Activated CD4-positive, alpha-beta T cell treated with anti-CD3 and anti-CD28 coated beads, Interleukin-2, amount 50 U/mL, for 16 hours (primary cell): ENCODE measurements around the gene SVOP.
"Not testable (repeated sequence)": the region's sequence is repeated elsewhere in the genome, so short reads cannot be mapped to it uniquely, and the experiment has no call there.

Experiments used
- DNase-seq: peaks from one replicate; pipeline ENCODE4 v3.0.0-alpha.2; 2020

SVOP gene

GRCh38 chr12:109020796-109021380 lies at the start of gene SVOP:
SVOP (minus strand) TSS chr12:109021068; CDS start chr12:109020868, 200 bp downstream.
- DNase-seq = peak; percentile 16

GRCh38 chr12:109069307-109070271 lies 48.7 kb upstream of the SVOP start:
- DNase-seq = no peak

GRCh38 chr12:109065853-109066193 lies 45.0 kb upstream of the SVOP start:
- no peak for DNase-seq

- no peak for DNase-seq
Measured at GRCh38 chr12:109065154-109065852, 44.4 kb upstream of the SVOP start.

- DNase-seq = no peak
Measured at GRCh38 chr12:109064143-109064542, 43.3 kb upstream of the SVOP start.

GRCh38 chr12:109058773-109059172 lies 37.9 kb upstream of the SVOP start:
- DNase-seq = no peak

GRCh38 chr12:109057376-109057775 lies 36.5 kb upstream of the SVOP start:
- no peak for DNase-seq

- DNase-seq = no peak
Measured at GRCh38 chr12:109056891-109057290, 36.0 kb upstream of the SVOP start.

- DNase-seq = no peak
Measured at GRCh38 chr12:109054520-109054919, 33.7 kb upstream of the SVOP start.

GRCh38 chr12:109054124-109054513 lies 33.3 kb upstream of the SVOP start:
- DNase-seq = not testable (repeated sequence)

GRCh38 chr12:109053382-109054123 lies 32.7 kb upstream of the SVOP start:
- peak; percentile 64 for DNase-seq

GRCh38 chr12:109052414-109053323 lies 31.8 kb upstream of the SVOP start, which contains the start of gene USP30:
USP30 (plus strand) TSS chr12:109052576; CDS start chr12:109052679, 103 bp downstream.
- DNase-seq = peak; percentile 84

- no peak for DNase-seq
Measured at GRCh38 chr12:109052097-109052413, 31.2 kb upstream of the SVOP start.

- DNase-seq = not testable (repeated sequence)
Measured at GRCh38 chr12:109049794-109050193, 28.9 kb upstream of the SVOP start.

GRCh38 chr12:109048706-109049105 lies 27.8 kb upstream of the SVOP start:
- DNase-seq = not testable (repeated sequence)

GRCh38 chr12:109047081-109047805 lies 26.4 kb upstream of the SVOP start:
- DNase-seq = no peak

- DNase-seq = no peak
Measured at GRCh38 chr12:109044241-109044640, 23.4 kb upstream of the SVOP start.

- no peak for DNase-seq
Measured at GRCh38 chr12:109036975-109037374, 16.1 kb upstream of the SVOP start.

GRCh38 chr12:109033239-109034196 lies 12.7 kb upstream of the SVOP start:
- no peak for DNase-seq

GRCh38 chr12:109029411-109029810 lies 8.5 kb upstream of the SVOP start:
- DNase-seq = no peak
